Body of pancreas (tissue), 4 donors: Measurements from ENCODE around the gene AKR1C1. TPM values are rescaled to one million over a fixed set of nuclear protein-coding genes. Genes with fewer than 3 reads are reported as not detected.

Experiments
- ATAC-seq: fragments of 150-250 bp; one replicate; pipeline ENCODE4 v1.9.1; 2016
- DNase-seq, 4 donors: peaks; one replicate each; pipeline ENCODE4 v3.0.0-alpha.2; 2019
- H3K27ac ChIP-seq, 4 donors: fragments of 200-600 bp; sonication (generic); 1 replicate in 3 of 4; 2 replicates in 1 of 4; pipeline versions ENCODE4 v1.5.1 to v1.6.1; 2016 to 2019; ENCODE audit warnings: mild to moderate bottlenecking in 1 of 4, mixed read lengths in 1 of 4, moderate library complexity in 1 of 4
- H3K27me3 ChIP-seq, 2 donors: fragments of 200-600 bp; sonication (generic); one replicate each; pipeline ENCODE4 v1.6.0; 2016; ENCODE audit warnings: mild to moderate bottlenecking in 1 of 2
- H3K36me3 ChIP-seq, 2 donors: fragments of 200-600 bp; sonication (generic); replicated peaks in 1 of 2; 2 replicates each; pipeline ENCODE4 v1.5.1; 2016; ENCODE audit warnings: low read depth in 2 of 2; ENCODE audit not compliant: insufficient read depth in 1 of 2
- H3K4me1 ChIP-seq: fragments of 200-600 bp; sonication (generic); one replicate; pipeline ENCODE4 v1.6.0; 2016
- H3K4me3 ChIP-seq, 2 donors: fragments of 200-600 bp; sonication (generic); 1 replicate in 1 of 2; 2 replicates in 1 of 2; pipeline ENCODE4 v1.5.1; 2016 to 2019
- H3K9me3 ChIP-seq, 3 donors: fragments of 200-600 bp; sonication (generic); 1 replicate in 2 of 3; 2 replicates in 1 of 3; pipeline ENCODE4 v1.5.1; 2016
- POLR2A ChIP-seq, 3 donors: fragments of 450-650 bp; IDR thresholded peaks; one replicate each; pipeline ENCODE4 v1.6.1; 2016; ENCODE audit warnings: antibody characterized with exemption in 3 of 3, mild to moderate bottlenecking in 2 of 3
- WGBS, 2 donors: methylation state at CpG; one replicate each; pipeline ENCODE4 v1.1.5; 2017; 5-methylcytosine and 5-hydroxymethylcytosine counted together
- intact Hi-C: fragments of 100-400 bp; cut with DNase I; formaldehyde crosslinking; loops from one replicate; pipeline ENCODE4 v1.15.1; 2023
- total RNA-seq, 2 donors: library from RNA; depleted of rRNA; stranded (reverse); fragments of >200 nt; gene quantifications; one replicate each; pipeline ENCODE4 v1.1.0, GENCODE V29; 2016
- TF ChIP-seq, protein P1 (sequence below), 7 experiments: fragments of 450-650 bp in 4 of 7; fragments of 200-600 bp in 3 of 7; sonication (generic) in 3 of 7; IDR thresholded peaks; one replicate each; pipeline ENCODE4 v1.5.1; 2016 to 2019; ENCODE audit warnings: antibody characterized with exemption in 7 of 7

The AKR1C1 gene
- total RNA-seq, 2 donors from 2014 or later = 18.9 to 49.4 TPM

- DNase-seq (no peak), ATAC-seq (no peak)
- H3K27me3 ChIP-seq = no peaks in the 10 kb centered on the region
- no peak overlapping the region for H3K4me3 ChIP-seq
- H3K36me3 ChIP-seq = no peaks in the 10 kb centered on the region
- intact Hi-C loops = no loop called here
- H3K4me1 ChIP-seq = peaks cover 3% of the 10 kb centered on the region
- no peak overlapping the region for H3K27ac ChIP-seq
- no peak for TF ChIP-seq POLR2A (IDR thresholded peaks at IDR 0.05)
- TF ChIP-seq, protein P1, sequence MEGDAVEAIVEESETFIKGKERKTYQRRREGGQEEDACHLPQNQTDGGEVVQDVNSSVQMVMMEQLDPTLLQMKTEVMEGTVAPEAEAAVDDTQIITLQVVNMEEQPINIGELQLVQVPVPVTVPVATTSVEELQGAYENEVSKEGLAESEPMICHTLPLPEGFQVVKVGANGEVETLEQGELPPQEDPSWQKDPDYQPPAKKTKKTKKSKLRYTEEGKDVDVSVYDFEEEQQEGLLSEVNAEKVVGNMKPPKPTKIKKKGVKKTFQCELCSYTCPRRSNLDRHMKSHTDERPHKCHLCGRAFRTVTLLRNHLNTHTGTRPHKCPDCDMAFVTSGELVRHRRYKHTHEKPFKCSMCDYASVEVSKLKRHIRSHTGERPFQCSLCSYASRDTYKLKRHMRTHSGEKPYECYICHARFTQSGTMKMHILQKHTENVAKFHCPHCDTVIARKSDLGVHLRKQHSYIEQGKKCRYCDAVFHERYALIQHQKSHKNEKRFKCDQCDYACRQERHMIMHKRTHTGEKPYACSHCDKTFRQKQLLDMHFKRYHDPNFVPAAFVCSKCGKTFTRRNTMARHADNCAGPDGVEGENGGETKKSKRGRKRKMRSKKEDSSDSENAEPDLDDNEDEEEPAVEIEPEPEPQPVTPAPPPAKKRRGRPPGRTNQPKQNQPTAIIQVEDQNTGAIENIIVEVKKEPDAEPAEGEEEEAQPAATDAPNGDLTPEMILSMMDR (IDR thresholded peaks at IDR 0.05) = no peak
- no peaks in the 10 kb centered on the region for H3K9me3 ChIP-seq
These were observed 36.8 kb upstream of the AKR1C1 start for GRCh38 chr10:4926400-4926799.

DNA sequence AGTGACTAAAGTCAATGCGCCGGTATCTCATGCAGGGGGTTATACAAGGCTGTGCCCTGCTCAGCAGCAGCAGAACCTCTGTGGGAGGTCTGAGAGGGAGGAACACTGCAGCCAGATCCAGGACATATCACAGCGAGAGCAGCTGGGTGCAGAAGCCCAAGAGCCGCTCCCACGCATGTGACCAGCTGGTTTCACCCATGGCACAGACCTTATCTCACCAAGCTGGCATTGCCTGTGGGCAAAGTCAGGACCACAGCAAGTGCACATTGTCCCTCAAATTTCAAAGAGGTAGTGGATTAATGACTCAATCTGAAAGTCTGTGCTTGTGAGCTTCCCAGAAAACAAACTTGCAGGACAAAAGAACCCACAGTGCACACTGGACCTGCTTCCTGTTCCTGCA lies 31.6 kb upstream of the AKR1C1 start:
- ATAC-seq (peak; percentile 84), DNase-seq (peak; percentile 48 to 81 (median 80))
- intact Hi-C loops = no loop called here
- Histone ChIP-seq H3K9me3 (no peaks in the 10 kb centered on the region), H3K27ac (peak overlapping the region; percentile 54 to 65 (median 62)), H3K4me3 (no peak overlapping the region), H3K27me3 (no peaks in the 10 kb centered on the region), H3K36me3 (no peaks in the 10 kb centered on the region), H3K4me1 (peaks cover 12% of the 10 kb centered on the region)
- TF ChIP-seq, protein P1 (IDR thresholded peaks at IDR 0.05) = no peak
- TF ChIP-seq POLR2A (IDR thresholded peaks at IDR 0.05) = peak in 2 of 3 donors; percentile 13 to 28
- WGBS, 2 donors = 31 to 39% methylated on average over 5 of the region's 5 CpGs

DNA sequence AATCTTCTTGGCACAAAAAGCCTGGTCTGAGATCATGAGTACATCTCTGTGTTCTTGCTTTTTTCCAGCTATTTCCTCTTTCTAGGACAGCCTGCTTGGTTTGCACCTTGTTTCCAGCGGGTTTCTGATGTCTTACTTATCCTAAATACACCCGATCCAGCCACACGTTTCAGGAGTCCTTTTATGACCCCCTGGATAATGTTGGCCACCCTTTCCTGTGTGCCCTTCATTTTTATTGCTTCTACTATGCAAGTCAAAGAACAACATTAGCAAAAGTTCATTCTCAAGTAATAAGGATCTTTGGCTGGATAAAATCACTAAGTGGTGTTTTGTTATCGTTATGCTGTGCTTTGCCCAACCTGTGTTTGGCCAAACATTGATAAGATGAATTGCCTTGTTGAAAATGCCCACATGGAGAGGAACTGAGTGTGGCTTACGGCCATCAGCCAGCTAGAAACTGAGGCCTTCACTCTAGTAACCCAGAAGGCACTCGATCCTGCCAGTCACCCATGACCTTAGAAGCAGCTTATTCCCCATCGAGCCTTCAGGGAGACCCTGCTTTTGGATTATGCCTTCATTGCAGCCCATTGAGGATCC lies 28.7 kb upstream of the AKR1C1 start:
- no peak for ATAC-seq
- no peak for DNase-seq
- Histone ChIP-seq H3K27me3 (no peaks in the 10 kb centered on the region), H3K36me3 (no peaks in the 10 kb centered on the region), H3K4me3 (no peak overlapping the region), H3K9me3 (no peaks in the 10 kb centered on the region), H3K27ac (no peak overlapping the region), H3K4me1 (peaks cover 12% of the 10 kb centered on the region)
- TF ChIP-seq, protein P1 (IDR thresholded peaks at IDR 0.05) = no peak
- TF ChIP-seq POLR2A (IDR thresholded peaks at IDR 0.05) = no peak
- intact Hi-C loops = no loop called here
- 57 to 73% methylated on average over 7 of the region's 7 CpGs for WGBS, 2 donors

DNA sequence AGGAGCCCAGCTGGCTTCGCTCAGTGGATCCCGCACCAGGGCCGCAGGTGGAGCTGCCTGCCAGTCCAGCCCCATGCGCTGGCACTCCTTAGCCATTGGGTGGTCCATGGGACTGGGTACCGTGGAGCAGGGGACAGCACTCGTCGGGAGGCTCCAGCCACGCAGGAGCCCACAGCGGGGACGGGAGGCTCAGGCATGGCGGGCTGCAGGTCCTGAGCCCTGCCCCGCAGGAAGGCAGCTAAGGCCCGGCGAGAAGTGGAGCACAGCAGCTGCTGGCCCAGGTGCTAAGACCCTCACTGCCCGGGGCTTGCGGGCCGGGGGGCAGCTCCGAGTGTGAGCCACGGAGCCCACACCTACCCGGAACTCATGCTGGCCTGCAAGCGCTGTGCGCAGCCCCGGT lies 25.9 kb upstream of the AKR1C1 start:
- 94% methylated on average over 21 of the region's 23 CpGs; no CpG with 5 or more reads in 1 of the 2 donors for WGBS, 2 donors
- no peaks in the 10 kb centered on the region for H3K4me1 ChIP-seq
- DNase-seq (no peak), ATAC-seq (no peak)
- no peak for TF ChIP-seq POLR2A (IDR thresholded peaks at IDR 0.05)
- TF ChIP-seq, protein P1 (IDR thresholded peaks at IDR 0.05) = no peak
- intact Hi-C loops = no loop called here
- no peaks in the 10 kb centered on the region for H3K9me3 ChIP-seq
- H3K27me3 ChIP-seq = no peaks in the 10 kb centered on the region
- no peak overlapping the region for H3K4me3 ChIP-seq
- H3K27ac ChIP-seq = no peak overlapping the region
- H3K36me3 ChIP-seq = no peaks in the 10 kb centered on the region
